ENCODE results near the gene SYMPK.

GRCh38 chr19:45842198-45842597 lies 20.7 kb downstream of the SYMPK start:
- TF ChIP-seq CTCF (IDR thresholded peaks at IDR 0.05; ENCODE audit: insufficient read depth, low read depth, low read length) = no peak
- TF ChIP-seq EZH2 (IDR thresholded peaks at IDR 0.05; ENCODE audit: insufficient read depth, low read length) = no peak
